ENCODE measurements around the gene SCGB1D1.

DNA sequence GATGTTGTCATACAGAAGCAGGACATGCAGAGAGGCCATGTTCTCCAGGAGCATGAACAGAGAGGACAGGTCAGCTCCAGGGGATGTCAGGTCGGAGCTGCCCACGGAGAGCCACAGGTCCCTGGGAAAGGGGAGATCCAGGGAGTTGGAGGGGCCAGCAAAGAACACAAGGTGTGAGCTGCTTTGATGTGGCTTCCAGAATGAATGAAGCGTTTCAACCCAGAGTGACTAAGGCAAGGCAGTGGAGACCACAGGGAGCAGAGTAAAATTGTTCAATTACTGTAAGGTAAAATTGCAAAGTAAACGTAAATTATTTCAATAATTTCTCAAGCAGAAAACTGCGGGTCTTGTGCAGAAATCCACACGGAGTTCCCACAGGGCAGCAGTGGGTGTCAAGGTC, 12.9 kb downstream of the SCGB1D1 start:
- TF ChIP-seq, protein P1, sequence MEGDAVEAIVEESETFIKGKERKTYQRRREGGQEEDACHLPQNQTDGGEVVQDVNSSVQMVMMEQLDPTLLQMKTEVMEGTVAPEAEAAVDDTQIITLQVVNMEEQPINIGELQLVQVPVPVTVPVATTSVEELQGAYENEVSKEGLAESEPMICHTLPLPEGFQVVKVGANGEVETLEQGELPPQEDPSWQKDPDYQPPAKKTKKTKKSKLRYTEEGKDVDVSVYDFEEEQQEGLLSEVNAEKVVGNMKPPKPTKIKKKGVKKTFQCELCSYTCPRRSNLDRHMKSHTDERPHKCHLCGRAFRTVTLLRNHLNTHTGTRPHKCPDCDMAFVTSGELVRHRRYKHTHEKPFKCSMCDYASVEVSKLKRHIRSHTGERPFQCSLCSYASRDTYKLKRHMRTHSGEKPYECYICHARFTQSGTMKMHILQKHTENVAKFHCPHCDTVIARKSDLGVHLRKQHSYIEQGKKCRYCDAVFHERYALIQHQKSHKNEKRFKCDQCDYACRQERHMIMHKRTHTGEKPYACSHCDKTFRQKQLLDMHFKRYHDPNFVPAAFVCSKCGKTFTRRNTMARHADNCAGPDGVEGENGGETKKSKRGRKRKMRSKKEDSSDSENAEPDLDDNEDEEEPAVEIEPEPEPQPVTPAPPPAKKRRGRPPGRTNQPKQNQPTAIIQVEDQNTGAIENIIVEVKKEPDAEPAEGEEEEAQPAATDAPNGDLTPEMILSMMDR (IDR thresholded peaks at IDR 0.05; ENCODE audit: low read length): no peak
- no peak for TF ChIP-seq EZH2 (IDR thresholded peaks at IDR 0.05; ENCODE audit: borderline replicate concordance, low read length)

Measured in OCI-LY1 (cell line).